ENCODE data around the gene FILIP1.

The FILIP1 gene

GRCh38 chr6:75386050-75386770 is 107.4 kb downstream of the FILIP1 start:
- no peak for TF ChIP-seq TAF1 (IDR thresholded peaks at IDR 0.05; ENCODE audit: borderline replicate concordance, insufficient read depth, low read length)
- TF ChIP-seq FOXP2 (optimal IDR thresholded peaks at IDR 0.05; ENCODE audit: borderline replicate concordance, extremely low read depth, extremely low read length, insufficient read depth) = no peak
- no peak for TF ChIP-seq SIN3A (IDR thresholded peaks at IDR 0.05; ENCODE audit: borderline replicate concordance, insufficient read depth, low read length)
- TF ChIP-seq POLR2AphosphoS5 (IDR thresholded peaks at IDR 0.05; ENCODE audit: low read depth, low read length) = no peak
- TF ChIP-seq REST (IDR thresholded peaks at IDR 0.05; ENCODE audit: insufficient read depth in 1 of 2, low read depth in 2 of 2, low read length in 2 of 2) = no peak

DNA sequence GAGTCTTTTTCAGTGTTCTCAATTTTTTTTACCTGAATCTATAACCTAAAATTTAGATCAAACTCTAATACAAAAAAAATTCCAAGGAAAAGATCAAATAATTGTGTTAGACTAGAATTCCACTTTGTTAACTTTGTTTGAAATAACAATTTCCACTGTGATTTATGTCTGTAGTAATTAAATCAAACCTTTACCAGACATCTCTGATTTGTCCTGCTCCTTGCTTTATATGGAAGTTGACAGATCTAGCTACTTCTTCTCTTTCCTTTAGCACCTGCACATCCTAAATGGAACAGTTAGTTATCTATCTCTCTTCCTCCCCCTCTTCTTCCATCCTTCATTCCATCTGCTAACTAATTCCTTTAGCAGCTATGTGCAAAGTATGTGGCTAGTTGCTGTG is 109.5 kb downstream of the FILIP1 start:
- TF ChIP-seq REST (IDR thresholded peaks at IDR 0.05; ENCODE audit: insufficient read depth in 1 of 2, low read depth in 2 of 2, low read length in 2 of 2) (no peak), SIN3A (IDR thresholded peaks at IDR 0.05; ENCODE audit: borderline replicate concordance, insufficient read depth, low read length) (no peak), FOXP2 (optimal IDR thresholded peaks at IDR 0.05; ENCODE audit: borderline replicate concordance, extremely low read depth, extremely low read length, insufficient read depth) (no peak), TAF1 (IDR thresholded peaks at IDR 0.05; ENCODE audit: borderline replicate concordance, insufficient read depth, low read length) (no peak), POLR2AphosphoS5 (IDR thresholded peaks at IDR 0.05; ENCODE audit: low read depth, low read length) (no peak)

DNA sequence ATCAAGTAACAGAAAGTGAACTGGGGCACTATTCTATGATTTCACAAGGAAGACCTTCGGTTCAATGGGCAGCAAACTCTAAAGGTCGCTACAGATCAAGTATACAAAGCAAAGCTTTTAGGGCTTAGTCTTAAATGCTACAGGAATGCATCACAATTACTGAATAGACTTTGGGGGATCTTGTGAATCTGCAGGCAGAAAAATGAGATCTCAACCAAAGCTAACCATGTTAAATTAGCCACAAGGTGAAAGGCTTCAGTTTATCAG is 111.0 kb downstream of the FILIP1 start:
- TF ChIP-seq TAF1 (IDR thresholded peaks at IDR 0.05; ENCODE audit: borderline replicate concordance, insufficient read depth, low read length) (peak; percentile 49; the same call in 1 of the 2 replicates), FOXP2 (optimal IDR thresholded peaks at IDR 0.05; ENCODE audit: borderline replicate concordance, extremely low read depth, extremely low read length, insufficient read depth) (no peak), POLR2AphosphoS5 (IDR thresholded peaks at IDR 0.05; ENCODE audit: low read depth, low read length) (no peak), SIN3A (IDR thresholded peaks at IDR 0.05; ENCODE audit: borderline replicate concordance, insufficient read depth, low read length) (no peak), REST (IDR thresholded peaks at IDR 0.05; ENCODE audit: insufficient read depth in 1 of 2, low read depth in 2 of 2, low read length in 2 of 2) (no peak)

- TF ChIP-seq POLR2AphosphoS5 (IDR thresholded peaks at IDR 0.05; ENCODE audit: low read depth, low read length) (no peak), TAF1 (IDR thresholded peaks at IDR 0.05; ENCODE audit: borderline replicate concordance, insufficient read depth, low read length) (no peak), SIN3A (IDR thresholded peaks at IDR 0.05; ENCODE audit: borderline replicate concordance, insufficient read depth, low read length) (no peak)
These were observed 111.5 kb downstream of the FILIP1 start for GRCh38 chr6:75381877-75382633.

DNA sequence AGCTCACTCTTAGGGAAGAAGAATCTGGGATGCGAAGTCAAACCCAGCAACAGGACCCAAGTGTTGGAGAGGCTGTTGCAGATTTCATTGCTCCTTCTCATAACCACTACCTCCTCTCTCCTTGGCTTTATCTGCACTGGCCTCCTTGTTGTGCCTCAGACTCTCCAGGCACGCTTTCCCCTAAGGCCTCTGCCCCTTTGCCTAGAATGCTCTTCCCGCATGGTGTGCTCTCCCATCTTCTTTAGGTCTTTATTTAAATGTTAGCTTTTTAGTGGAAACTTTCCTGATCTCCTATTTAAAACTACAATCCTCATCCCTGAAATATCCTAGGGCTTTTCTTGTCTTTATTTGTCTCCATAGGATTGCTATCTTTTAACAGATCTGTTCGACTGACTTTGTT is 114.1 kb downstream of the FILIP1 start:
- TF ChIP-seq SIN3A (IDR thresholded peaks at IDR 0.05; ENCODE audit: borderline replicate concordance, insufficient read depth, low read length) (no peak), TAF1 (IDR thresholded peaks at IDR 0.05; ENCODE audit: borderline replicate concordance, insufficient read depth, low read length) (no peak), FOXP2 (optimal IDR thresholded peaks at IDR 0.05; ENCODE audit: borderline replicate concordance, extremely low read depth, extremely low read length, insufficient read depth) (no peak)

DNA sequence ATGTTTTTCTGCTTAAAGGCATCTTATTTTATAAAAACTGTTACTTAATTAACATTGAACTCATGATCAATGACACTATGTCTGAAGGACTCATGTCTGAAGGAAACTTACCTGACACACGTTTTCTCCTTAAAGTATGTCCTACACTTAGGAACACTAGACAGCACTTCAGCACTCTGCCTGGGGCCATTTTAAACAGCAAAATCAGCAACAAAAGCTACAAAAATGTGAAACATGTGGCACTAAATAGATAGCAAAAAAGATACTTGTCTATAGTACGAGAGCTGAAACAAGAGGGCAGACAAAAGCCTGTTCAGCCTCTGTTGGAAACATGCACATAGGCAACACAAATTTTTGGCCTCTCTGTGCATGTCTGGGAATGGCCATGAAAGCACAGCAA is 115.5 kb downstream of the FILIP1 start:
- TF ChIP-seq FOXP2 (optimal IDR thresholded peaks at IDR 0.05; ENCODE audit: borderline replicate concordance, extremely low read depth, extremely low read length, insufficient read depth) (no peak), TAF1 (IDR thresholded peaks at IDR 0.05; ENCODE audit: borderline replicate concordance, insufficient read depth, low read length) (no peak), REST (IDR thresholded peaks at IDR 0.05; ENCODE audit: insufficient read depth in 1 of 2, low read depth in 2 of 2, low read length in 2 of 2) (no peak), SIN3A (IDR thresholded peaks at IDR 0.05; ENCODE audit: borderline replicate concordance, insufficient read depth, low read length) (no peak), POLR2AphosphoS5 (IDR thresholded peaks at IDR 0.05; ENCODE audit: low read depth, low read length) (no peak)

Data from PFSK-1 (cell line).